Erythroblast (primary cell): Measurements from ENCODE around the gene TOR1B.

Source experiments
- DNase-seq, 2 experiments: peaks; one replicate each; lab custom pipeline; 2025; lab: John Stamatoyannopoulos, UW
- GATA1 ChIP-seq: IDR thresholded peaks from 2 replicates; pipeline ENCODE4 v1.6.1; 2011; ENCODE audit warnings: low read depth, mild to moderate bottlenecking, control low read depth, low read length, moderate library complexity
- POLR2A ChIP-seq: IDR thresholded peaks from 2 replicates; pipeline ENCODE4 v1.6.1; 2011; ENCODE audit warnings: mild to moderate bottlenecking, low read length

The TOR1B gene

GRCh38 chr9:129812385-129812784 is 9.4 kb downstream of the TOR1B start:
- no peak for TF ChIP-seq GATA1
- peak; percentile 21 for TF ChIP-seq POLR2A
- no peak for DNase-seq

- no peak for DNase-seq
- TF ChIP-seq GATA1, result no peak
- TF ChIP-seq POLR2A, result no peak
Observed at GRCh38 chr9:129813661-129814060, 10.7 kb downstream of the TOR1B start.

DNA sequence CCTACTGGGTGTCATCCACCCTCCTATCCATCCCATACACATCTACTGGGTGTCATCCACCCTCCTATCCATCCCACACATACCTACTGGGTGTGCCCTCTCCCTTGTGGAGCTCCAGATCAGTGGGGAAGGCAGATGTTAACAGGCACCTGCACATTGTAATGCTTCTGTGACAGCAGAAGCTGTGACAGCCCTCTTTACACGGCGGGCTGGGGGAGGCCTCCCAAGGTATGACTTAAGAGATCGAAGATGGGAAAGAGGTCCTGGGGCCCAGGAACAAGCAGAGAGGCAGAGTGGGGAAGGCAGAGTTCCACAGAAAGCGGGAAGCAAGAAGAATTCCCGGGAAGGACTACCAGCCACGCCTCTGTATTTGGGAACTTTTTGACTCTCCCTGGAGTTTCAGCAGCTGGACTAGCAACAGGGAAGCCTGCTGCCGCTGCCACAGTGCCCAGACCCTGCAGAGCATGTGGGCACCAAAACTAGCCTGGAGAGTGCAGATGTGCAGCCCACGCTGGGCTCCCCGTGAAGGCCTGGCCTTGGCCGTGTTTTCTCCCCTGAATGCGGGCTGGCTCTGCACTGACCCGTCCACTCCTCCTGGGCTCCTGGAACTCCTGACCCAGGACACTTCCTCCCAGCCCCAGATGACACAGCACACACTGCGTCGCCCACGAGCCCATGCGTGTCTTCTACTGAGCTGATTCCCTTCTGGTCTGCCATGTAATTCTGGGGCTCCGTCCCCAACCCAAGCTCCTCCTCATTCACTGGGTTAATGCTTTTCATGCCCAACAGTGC is 11.6 kb downstream of the TOR1B start:
- no peak for DNase-seq
- TF ChIP-seq GATA1, result no peak
- no peak for TF ChIP-seq POLR2A

- TF ChIP-seq GATA1 (no peak), POLR2A (no peak)
- DNase-seq, result no peak
Observed at GRCh38 chr9:129815278-129815677, 12.3 kb downstream of the TOR1B start.

DNA sequence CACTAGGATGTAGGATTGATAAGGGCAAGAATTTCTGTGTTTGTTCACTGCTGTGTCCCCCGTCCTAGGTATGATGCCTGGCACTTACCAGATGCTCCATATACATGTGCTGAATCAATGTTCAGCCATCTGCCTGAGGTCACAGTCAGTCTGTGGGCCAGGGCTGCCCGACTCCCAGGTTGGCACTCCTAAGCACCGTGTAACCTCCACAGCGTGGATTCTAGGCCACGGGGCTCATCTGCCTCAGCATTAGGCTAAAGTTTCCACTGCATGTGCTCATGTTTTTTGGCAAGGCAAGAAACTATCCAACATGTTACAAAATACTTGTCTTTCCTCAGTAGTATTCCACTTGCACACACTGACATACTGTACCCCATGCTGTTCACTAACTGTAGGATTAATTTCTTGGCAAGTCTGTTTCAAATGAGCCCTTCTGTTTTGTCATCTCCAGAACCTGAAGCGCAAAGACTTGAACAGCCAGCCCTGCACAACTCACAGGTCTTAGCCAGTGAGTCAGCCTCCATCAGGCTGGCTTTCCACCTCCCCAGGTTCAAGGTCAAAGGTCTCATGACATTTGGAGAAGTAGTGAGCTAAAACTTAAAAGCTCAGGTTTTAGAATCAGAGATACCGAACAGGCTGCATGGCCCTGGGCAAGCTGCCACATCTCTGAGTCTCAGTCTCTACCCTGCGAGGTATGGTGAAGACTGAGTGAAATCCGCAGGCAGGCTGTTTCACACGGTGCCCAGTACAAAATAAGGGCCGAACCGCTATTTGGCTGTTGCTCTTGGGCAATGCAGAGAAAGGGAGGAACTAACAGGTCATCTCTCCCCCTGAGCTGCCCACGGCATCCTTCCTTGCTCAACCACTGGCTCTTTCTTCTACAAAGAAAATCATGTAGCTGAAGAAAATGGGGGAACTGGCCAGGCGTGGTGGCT is 13.8 kb downstream of the TOR1B start:
- no peak for DNase-seq
- TF ChIP-seq POLR2A (no peak), GATA1 (no peak)

DNA sequence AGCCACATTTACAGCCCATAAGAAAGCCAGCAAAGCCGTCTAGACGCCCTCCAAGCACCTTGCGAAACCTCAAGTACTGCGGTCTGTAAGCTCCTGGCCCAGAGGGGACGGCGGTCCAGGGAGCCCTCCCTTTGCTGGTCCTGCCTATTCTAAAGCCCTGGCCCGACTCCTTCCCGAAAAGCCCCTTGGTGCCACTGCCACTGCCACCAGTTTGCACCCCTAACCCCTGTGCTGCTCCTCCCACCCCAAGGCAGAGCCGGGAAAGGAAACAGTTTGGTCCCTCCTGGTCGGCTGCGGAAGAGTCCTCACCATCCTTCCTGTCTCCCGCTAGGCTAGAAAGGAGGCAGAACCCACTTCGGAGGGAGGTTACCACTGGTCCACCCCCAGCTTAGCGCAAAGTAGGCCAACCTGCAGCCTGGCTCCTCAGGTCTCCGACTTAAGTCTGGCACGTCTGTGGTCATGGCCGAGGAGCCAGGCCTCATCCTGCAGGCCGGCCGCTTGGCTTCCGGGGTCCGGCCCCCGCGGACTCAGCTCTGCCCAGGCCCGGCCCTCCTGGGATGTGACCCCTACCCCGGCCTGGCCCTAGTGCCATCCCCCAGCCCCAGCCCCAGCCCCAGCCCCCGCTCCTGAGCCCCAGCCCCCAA is 20.0 kb downstream of the TOR1B start:
- peak; percentile 54 to 55 for DNase-seq

GRCh38 chr9:129823542-129823934 is 20.6 kb downstream of the TOR1B start:
- no peak for DNase-seq
- TF ChIP-seq POLR2A (no peak), GATA1 (no peak)

More for the DNA sequence above, 20.0 kb downstream of the TOR1B start:
- TF ChIP-seq POLR2A (no peak), GATA1 (no peak)

DNA sequence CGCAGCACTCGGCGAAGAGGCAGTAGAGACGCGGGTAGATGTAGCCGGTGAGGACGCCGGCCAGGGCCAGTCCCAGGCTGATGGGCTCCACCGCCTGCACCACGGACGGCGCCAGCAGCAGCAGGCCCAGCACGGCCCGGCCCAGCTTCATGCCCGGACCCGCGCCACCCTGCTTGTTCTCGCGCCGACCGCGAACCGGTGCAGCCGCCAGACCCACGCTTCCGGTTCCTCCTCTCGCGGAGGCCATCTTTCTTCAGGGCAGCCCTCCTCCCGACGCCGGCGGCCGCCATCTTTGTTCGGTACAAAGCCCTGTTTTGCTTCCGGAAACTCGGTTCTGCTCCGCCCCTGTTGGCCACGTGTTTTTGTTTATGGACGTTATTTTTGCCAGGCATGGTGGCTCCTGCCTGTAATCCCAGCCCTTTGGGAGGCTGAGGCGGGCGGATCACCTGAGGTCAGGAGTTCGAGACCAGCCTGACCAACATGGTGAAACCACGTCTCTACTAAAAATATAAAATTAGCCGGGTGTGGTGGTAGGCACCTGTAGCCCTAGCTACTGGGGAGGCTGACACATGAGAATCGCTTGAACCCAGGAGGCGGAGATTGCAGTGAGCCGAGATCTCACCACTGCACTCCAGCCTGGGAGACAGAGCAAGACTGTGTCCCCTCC is 21.1 kb downstream of the TOR1B start, which contains the start of gene TOR1A:
Gene TOR1A, minus strand, starts transcription at position 202 of the 667 bp plus-strand sequence. Its CDS starts 51 bp downstream, at position 151.
- TF ChIP-seq GATA1, result no peak
- TF ChIP-seq POLR2A, result peak; percentile 70
- DNase-seq, result peak; percentile 96 to 97

GRCh38 chr9:129826344-129826743 is 23.4 kb downstream of the TOR1B start:
- peak; percentile 89 to 93 for DNase-seq
- TF ChIP-seq POLR2A, result peak; percentile 35
- no peak for TF ChIP-seq GATA1

DNA sequence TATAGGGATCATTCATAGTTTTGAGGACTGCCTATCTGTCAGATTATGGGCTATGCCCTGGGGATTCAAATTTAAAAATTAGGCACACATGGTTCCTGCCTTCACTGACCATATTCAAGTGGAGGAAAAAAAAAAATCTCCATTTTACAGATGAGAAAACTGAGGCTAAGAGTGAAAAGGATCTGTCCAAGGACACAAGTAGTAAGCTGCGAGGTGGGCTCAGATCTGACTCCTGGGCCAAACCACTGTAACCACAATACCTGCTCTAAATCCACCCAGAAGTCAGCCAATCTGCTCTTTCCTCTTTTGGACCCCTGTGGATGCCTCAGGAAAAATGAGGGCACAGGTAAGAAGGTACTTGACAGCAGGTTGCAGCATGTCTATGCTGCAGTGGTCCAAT is 23.8 kb downstream of the TOR1B start:
- DNase-seq, result no peak
- no peak for TF ChIP-seq POLR2A
- TF ChIP-seq GATA1, result no peak

DNA sequence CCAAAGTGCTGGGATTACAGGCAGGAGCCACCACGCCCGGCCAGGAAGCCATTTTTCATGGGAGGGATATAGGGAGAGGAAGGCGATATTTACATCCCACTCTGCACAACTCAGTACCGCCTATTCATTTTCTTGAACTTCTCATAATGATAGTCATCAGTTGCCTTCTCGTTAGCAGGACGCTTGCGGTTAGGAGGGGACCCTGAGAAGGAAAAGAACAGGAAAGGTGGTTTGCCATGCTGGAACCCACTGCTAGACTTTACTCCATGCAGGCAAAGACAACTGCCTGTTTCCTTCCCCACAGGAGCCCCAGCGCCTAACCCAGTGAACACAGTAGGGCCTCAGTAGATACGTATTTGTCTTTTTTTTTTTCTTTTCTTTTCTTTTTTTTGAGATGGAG is 25.1 kb downstream of the TOR1B start:
- DNase-seq, result no peak
- TF ChIP-seq POLR2A (no peak), GATA1 (no peak)

DNA sequence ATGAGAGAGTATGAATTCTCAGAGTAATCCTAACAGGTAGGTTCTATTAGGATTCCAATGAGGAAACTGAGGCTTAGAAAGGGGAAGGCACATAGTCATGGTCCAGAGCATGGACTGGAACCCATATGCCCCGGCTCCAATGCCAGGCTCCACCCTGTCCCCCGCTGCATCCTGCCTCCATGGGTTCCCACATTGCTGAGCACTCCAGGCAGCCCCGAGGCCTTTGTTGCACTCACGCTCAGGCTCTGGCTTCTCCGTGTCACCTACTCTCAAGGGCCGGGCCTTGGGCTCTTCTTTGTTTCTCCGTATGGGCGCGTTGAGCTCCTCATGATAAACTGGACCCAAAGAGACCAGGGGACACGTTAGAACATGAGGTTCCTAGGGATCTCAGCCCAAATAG is 26.0 kb downstream of the TOR1B start:
- TF ChIP-seq POLR2A, result no peak
- no peak for TF ChIP-seq GATA1
- no peak for DNase-seq

DNA sequence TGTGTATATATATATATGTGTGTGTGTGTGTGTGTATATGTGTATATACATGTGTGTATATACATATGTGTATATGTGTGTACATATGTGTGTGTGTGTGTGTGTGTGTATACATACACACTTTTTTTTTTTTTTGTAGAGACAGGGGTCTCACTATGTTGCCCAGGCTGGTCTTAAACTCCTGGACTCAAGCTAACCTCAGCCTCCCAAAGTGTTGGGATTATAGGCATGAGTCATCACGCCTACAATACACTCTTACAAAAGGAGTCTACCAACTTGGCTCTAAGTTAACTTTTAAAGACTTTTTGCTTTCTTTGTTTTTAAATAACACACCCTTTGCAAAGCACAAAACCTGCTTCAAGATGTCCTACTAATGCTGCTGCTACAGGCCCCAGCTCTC is 30.0 kb downstream of the TOR1B start:
- no peak for TF ChIP-seq POLR2A
- no peak for TF ChIP-seq GATA1
- DNase-seq, result no peak
